NCI-H1105 treated with DMSO at 0.1 percent for 48 hours (cell line): ENCODE results near the gene TNFRSF6B.
A peak's percentile ranks its signal among the peaks of the same experiment; 100 is the strongest.

Experiments
- DNase-seq: peaks from one replicate; lab custom pipeline; 2025; lab: John Stamatoyannopoulos, UW

Gene TNFRSF6B

GRCh38 chr20:63737945-63738686 lies 41.7 kb downstream of the TNFRSF6B start:
- DNase-seq, result peak; percentile 23

- peak; percentile 5 for DNase-seq
These were observed 42.3 kb downstream of the TNFRSF6B start for GRCh38 chr20:63738687-63739129.

GRCh38 chr20:63739130-63740069 lies 42.9 kb downstream of the TNFRSF6B start, which contains the start of gene SLC2A4RG:
SLC2A4RG (plus strand) TSS chr20:63739776; CDS start chr20:63739913, 137 bp downstream.
- peak; percentile 46 for DNase-seq

- no peak for DNase-seq
These were observed 43.7 kb downstream of the TNFRSF6B start for GRCh38 chr20:63740070-63740626.

GRCh38 chr20:63740627-63741353 lies 44.3 kb downstream of the TNFRSF6B start:
- DNase-seq, result peak; percentile 69

GRCh38 chr20:63741354-63741675 lies 44.9 kb downstream of the TNFRSF6B start:
- DNase-seq, result no peak

GRCh38 chr20:63741676-63742380 lies 45.4 kb downstream of the TNFRSF6B start:
- no peak for DNase-seq

GRCh38 chr20:63742381-63743024 lies 46.1 kb downstream of the TNFRSF6B start:
- no peak for DNase-seq

GRCh38 chr20:63743210-63743970 lies 46.9 kb downstream of the TNFRSF6B start:
- no peak for DNase-seq

GRCh38 chr20:63744158-63744557 lies 47.7 kb downstream of the TNFRSF6B start:
- DNase-seq, result no peak

GRCh38 chr20:63744574-63745423 lies 48.3 kb downstream of the TNFRSF6B start:
- DNase-seq, result no peak

GRCh38 chr20:63745424-63745805 lies 49.0 kb downstream of the TNFRSF6B start:
- DNase-seq, result no peak

GRCh38 chr20:63745961-63746731 lies 49.7 kb downstream of the TNFRSF6B start:
- no peak for DNase-seq

- DNase-seq, result no peak
These were observed 50.4 kb downstream of the TNFRSF6B start for GRCh38 chr20:63746751-63747315.

- no peak for DNase-seq
These were observed 51.2 kb downstream of the TNFRSF6B start for GRCh38 chr20:63747622-63748069.
